K562 (cell line): ENCODE measurements around the gene NQO2. TPM values are rescaled to one million over a fixed set of nuclear protein-coding genes. Genes with fewer than 3 reads are reported as not detected.

Experiments used
- BHLHE40 ChIP-seq: IDR thresholded peaks from 2 replicates; pipeline ENCODE4 v1.6.1; 2011; ENCODE audit warnings: low read length, improper control_type of control experiment
- CXXC5 ChIP-seq: fragments of 250-450 bp; sonication (Bioruptor Pico); IDR thresholded peaks from 2 replicates; pipeline ENCODE4 v1.8.0; 2022; ENCODE audit warnings: inconsistent platforms, mild to moderate bottlenecking, moderate library complexity
- ELK3 ChIP-seq: fragments of 450-650 bp; formaldehyde crosslinking; IDR thresholded peaks from 2 replicates; pipeline ENCODE4 v1.4.0; 2020; ENCODE audit warnings: mild to moderate bottlenecking
- GABPB2 ChIP-seq: fragments of 250-450 bp; sonication (Bioruptor Pico); conservative IDR thresholded peaks from 2 replicates; pipeline ENCODE4 v1.5.1; 2021; ENCODE audit warnings: mild to moderate bottlenecking
- GTF2E2 ChIP-seq: fragments of 200-800 bp; sonication (Bioruptor generic); IDR thresholded peaks from 2 replicates; pipeline ENCODE4 v1.6.1; 2016; ENCODE audit warnings: missing genetic modification characterization, missing compliant biosample characterization
- HSF4 ChIP-seq: fragments of 250-450 bp; sonication (Bioruptor Pico); IDR thresholded peaks from 2 replicates; pipeline ENCODE4 v2.1.2; 2022; ENCODE audit warnings: mild to moderate bottlenecking, moderate library complexity, borderline replicate concordance
- ILK ChIP-seq: fragments of 450-650 bp; IDR thresholded peaks from 2 replicates; pipeline ENCODE4 v1.6.1; 2016; ENCODE audit warnings: missing genetic modification characterization, low read depth, mild to moderate bottlenecking, missing compliant biosample characterization, moderate library complexity, borderline replicate concordance
- KAT7 ChIP-seq: sonication (generic); formaldehyde crosslinking; IDR thresholded peaks from 2 replicates; pipeline ENCODE4 v1.8.0; 2022; ENCODE audit warnings: missing genetic modification reagents, mild to moderate bottlenecking, borderline replicate concordance
- KLF1 ChIP-seq: fragments of 450-650 bp; IDR thresholded peaks from 2 replicates; pipeline ENCODE4 v1.6.1; 2016; ENCODE audit warnings: missing genetic modification characterization, missing compliant biosample characterization
- L3MBTL2 ChIP-seq: fragments of 450-650 bp; IDR thresholded peaks from 2 replicates; pipeline ENCODE4 v1.6.1; 2016; ENCODE audit warnings: mild to moderate bottlenecking, moderate library complexity
- MTA3 ChIP-seq: fragments of 450-650 bp; formaldehyde crosslinking; IDR thresholded peaks from 2 replicates; pipeline ENCODE4 v1.6.1; 2017; ENCODE audit warnings: mild to moderate bottlenecking, borderline replicate concordance
- NFIC ChIP-seq: fragments of 450-650 bp; IDR thresholded peaks from 2 replicates; pipeline ENCODE4 v1.6.1; 2017; ENCODE audit warnings: mild to moderate bottlenecking, inconsistent platforms
- PKNOX1 ChIP-seq: fragments of 450-650 bp; IDR thresholded peaks from 2 replicates; pipeline ENCODE4 v1.6.1; 2016
- POU5F1 ChIP-seq: fragments of 150-350 bp; IDR thresholded peaks from 2 replicates; pipeline ENCODE4 v1.6.1; 2014; ENCODE audit warnings: borderline replicate concordance, low read length, low read depth, mild to moderate bottlenecking; ENCODE audit not compliant: partially characterized antibody
- RAD21 ChIP-seq, 2 experiments: fragments of 250-450 bp in 1 of 2; fragments of 450-650 bp in 1 of 2; sonication (Bioruptor Pico) in 1 of 2; formaldehyde crosslinking in 1 of 2; IDR thresholded peaks in 1 of 2; conservative IDR thresholded peaks in 1 of 2; 2 replicates each; pipeline versions ENCODE4 v1.4.0 to v1.8.0; 2020 to 2022; ENCODE audit warnings: mild to moderate bottlenecking in 2 of 2, moderate library complexity in 1 of 2
- SMAD4 ChIP-seq: fragments of 250-450 bp; sonication (Bioruptor Pico); conservative IDR thresholded peaks from 2 replicates; pipeline ENCODE4 v1.8.0; 2021; ENCODE audit warnings: inconsistent platforms, mild to moderate bottlenecking, moderate library complexity
- TEAD1 ChIP-seq, 2 experiments: fragments of 450-650 bp in 1 of 2; sonication (generic) in 1 of 2; formaldehyde crosslinking; IDR thresholded peaks; 2 replicates each; pipeline versions ENCODE4 v1.4.0 to v1.8.0; 2020 to 2022; ENCODE audit warnings: mild to moderate bottlenecking in 2 of 2, missing genetic modification reagents in 1 of 2
- ZFX ChIP-seq: sonication (generic); formaldehyde crosslinking; IDR thresholded peaks from 2 replicates; pipeline ENCODE4 v1.8.0; 2022; ENCODE audit warnings: mild to moderate bottlenecking, missing genetic modification reagents, moderate library complexity
- ZNF324 ChIP-seq: fragments of 250-450 bp; sonication (Bioruptor Pico); IDR thresholded peaks from 2 replicates; pipeline ENCODE4 v1.4.0; 2020; ENCODE audit warnings: mild to moderate bottlenecking
- ZNF347 ChIP-seq: fragments of 450-650 bp; formaldehyde crosslinking; IDR thresholded peaks from 2 replicates; pipeline ENCODE4 v1.4.0; 2020; ENCODE audit warnings: low read depth, mild to moderate bottlenecking, moderate library complexity
- ZNF354B ChIP-seq: fragments of 250-450 bp; sonication (Bioruptor Pico); IDR thresholded peaks from 2 replicates; pipeline ENCODE4 v1.4.0; 2020
- ZNF507 ChIP-seq: conservative IDR thresholded peaks from 2 replicates; pipeline ENCODE4 v1.6.1; 2017; ENCODE audit warnings: missing genetic modification characterization, missing compliant biosample characterization
- ZNF668 ChIP-seq: fragments of 250-450 bp; sonication (Bioruptor Pico); IDR thresholded peaks from 2 replicates; pipeline ENCODE4 v1.8.0; 2022; ENCODE audit warnings: mild to moderate bottlenecking, inconsistent platforms
- ZNF699 ChIP-seq: fragments of 250-450 bp; sonication (Bioruptor Pico); IDR thresholded peaks from 2 replicates; pipeline ENCODE4 v1.8.0; 2021; ENCODE audit warnings: mild to moderate bottlenecking, moderate library complexity; ENCODE audit not compliant: insufficient replicate concordance
- ZNF707 ChIP-seq: fragments of 250-450 bp; sonication (Bioruptor Pico); conservative IDR thresholded peaks from 2 replicates; pipeline ENCODE4 v1.8.0; 2022; ENCODE audit warnings: inconsistent platforms, mild to moderate bottlenecking, moderate library complexity
- ZNF778 ChIP-seq: fragments of 450-650 bp; formaldehyde crosslinking; IDR thresholded peaks from 2 replicates; pipeline ENCODE4 v1.4.0; 2020; ENCODE audit warnings: mild to moderate bottlenecking, moderate library complexity
- polyA plus RNA-seq, 8 experiments: library from polyadenylated mRNA; depleted of rRNA in 4 of 8; stranded (reverse) in 5 of 8; unstranded in 3 of 8; fragments of >200 nt; fragmentation: Nextera tagmentation in 2 of 8; fragmentation: Illumina TruSeq in 1 of 8; extraction: Ambion mirVana in 2 of 8; extraction: Trizol in 1 of 8; gene quantifications; 2 replicates each; pipeline versions ENCODE4 v1.2.1 to v1.2.3, GENCODE V29; 2011 to 2014; ENCODE audit warnings: inconsistent platforms in 1 of 8, missing spikeins in 1 of 8
- total RNA-seq, 7 experiments: library from RNA; depleted of rRNA in 6 of 7; stranded (reverse); fragments of >200 nt in 6 of 7; fragmentation: Illumina TruSeq in 2 of 7; extraction: Trizol in 2 of 7; gene quantifications; 2 replicates each; pipeline versions ENCODE4 v1.2.1 to v1.2.3, GENCODE V29; 2011 to 2021; ENCODE audit warnings: low replicate concordance in 1 of 7

NQO2 gene
- total and polyA plus RNA-seq, 9 of the 15 experiments (the other 6 are each of a cell fraction or from before 2014, with no cell fraction given), result 54.6 to 214 (median 116) TPM

- TF ChIP-seq CXXC5 (CRISPR knock-in tag) (peak; percentile 94), RAD21 (CRISPR knock-in tag; conservative IDR thresholded peaks at IDR 0.05 in 1 of 2, IDR thresholded peaks at IDR 0.05 in 1 of 2) (peak; percentile 5 to 9; a peak in 1 of 4 replicates), ZNF507 (tag) (no peak), KLF1 (peak; percentile 45; the same call in 1 of the 2 replicates), ZFX (CRISPR knock-in tag) (peak; percentile 95), PKNOX1 (peak; percentile 78), SMAD4 (peak; percentile 96; the same call in 1 of the 2 replicates), MTA3 (peak; percentile 98), NFIC (peak; percentile 60), ZNF668 (CRISPR knock-in tag) (no peak), TEAD1 (CRISPR knock-in tag; IDR thresholded peaks at IDR 0.05) (peak; percentile 38 to 89; a peak in 3 of 4 replicates), ILK (tag) (no peak), ZNF778 (CRISPR knock-in tag) (no peak), HSF4 (CRISPR knock-in tag) (no peak), ELK3 (CRISPR knock-in tag) (no peak), L3MBTL2 (peak; percentile 80), ZNF699 (CRISPR knock-in tag) (no peak), ZNF347 (CRISPR knock-in tag) (no peak), POU5F1 (no peak), ZNF354B (no peak), GTF2E2 (tag) (peak; percentile 27; the same call in 1 of the 2 replicates), ZNF324 (CRISPR knock-in tag) (no peak), GABPB2 (no peak), KAT7 (peak; percentile 96), BHLHE40 (no peak), ZNF707 (no peak)
Measured at GRCh38 chr6:3063733-3064700, 64.3 kb downstream of the NQO2 start (continued).
